ENCODE measurements around the gene ANK2. TPM values are rescaled to one million over a fixed set of nuclear protein-coding genes. Genes with fewer than 3 reads are reported as not detected.

The ANK2 gene
- total and polyA plus RNA-seq, 2 of the 13 experiments (the other 11 are each of a cell fraction or from before 2014, with no cell fraction given) = 2.7 to 15.1 TPM

- no peak for TF ChIP-seq ZNF275 (CRISPR knock-in tag; IDR thresholded peaks at IDR 0.05; ENCODE audit: borderline replicate concordance)
- no peak for TF ChIP-seq TOPORS (CRISPR knock-in tag; IDR thresholded peaks at IDR 0.05)
- no peak for TF ChIP-seq SNAPC2 (CRISPR knock-in tag; IDR thresholded peaks at IDR 0.05)
- TF ChIP-seq, protein P1, sequence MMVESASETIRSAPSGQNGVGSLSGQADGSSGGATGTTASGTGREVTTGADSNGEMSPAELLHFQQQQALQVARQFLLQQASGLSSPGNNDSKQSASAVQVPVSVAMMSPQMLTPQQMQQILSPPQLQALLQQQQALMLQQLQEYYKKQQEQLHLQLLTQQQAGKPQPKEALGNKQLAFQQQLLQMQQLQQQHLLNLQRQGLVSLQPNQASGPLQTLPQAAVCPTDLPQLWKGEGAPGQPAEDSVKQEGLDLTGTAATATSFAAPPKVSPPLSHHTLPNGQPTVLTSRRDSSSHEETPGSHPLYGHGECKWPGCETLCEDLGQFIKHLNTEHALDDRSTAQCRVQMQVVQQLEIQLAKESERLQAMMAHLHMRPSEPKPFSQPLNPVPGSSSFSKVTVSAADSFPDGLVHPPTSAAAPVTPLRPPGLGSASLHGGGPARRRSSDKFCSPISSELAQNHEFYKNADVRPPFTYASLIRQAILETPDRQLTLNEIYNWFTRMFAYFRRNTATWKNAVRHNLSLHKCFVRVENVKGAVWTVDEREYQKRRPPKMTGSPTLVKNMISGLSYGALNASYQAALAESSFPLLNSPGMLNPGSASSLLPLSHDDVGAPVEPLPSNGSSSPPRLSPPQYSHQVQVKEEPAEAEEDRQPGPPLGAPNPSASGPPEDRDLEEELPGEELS (CRISPR knock-in tag; IDR thresholded peaks at IDR 0.05) = no peak
- TF ChIP-seq HOXA3 (CRISPR knock-in tag; IDR thresholded peaks at IDR 0.05) = no peak
- no peak for TF ChIP-seq ZSCAN22 (CRISPR knock-in tag; IDR thresholded peaks at IDR 0.05)
- TF ChIP-seq ZBTB1 (CRISPR knock-in tag; IDR thresholded peaks at IDR 0.05; ENCODE audit: borderline replicate concordance) = no peak
- TF ChIP-seq, protein P2, sequence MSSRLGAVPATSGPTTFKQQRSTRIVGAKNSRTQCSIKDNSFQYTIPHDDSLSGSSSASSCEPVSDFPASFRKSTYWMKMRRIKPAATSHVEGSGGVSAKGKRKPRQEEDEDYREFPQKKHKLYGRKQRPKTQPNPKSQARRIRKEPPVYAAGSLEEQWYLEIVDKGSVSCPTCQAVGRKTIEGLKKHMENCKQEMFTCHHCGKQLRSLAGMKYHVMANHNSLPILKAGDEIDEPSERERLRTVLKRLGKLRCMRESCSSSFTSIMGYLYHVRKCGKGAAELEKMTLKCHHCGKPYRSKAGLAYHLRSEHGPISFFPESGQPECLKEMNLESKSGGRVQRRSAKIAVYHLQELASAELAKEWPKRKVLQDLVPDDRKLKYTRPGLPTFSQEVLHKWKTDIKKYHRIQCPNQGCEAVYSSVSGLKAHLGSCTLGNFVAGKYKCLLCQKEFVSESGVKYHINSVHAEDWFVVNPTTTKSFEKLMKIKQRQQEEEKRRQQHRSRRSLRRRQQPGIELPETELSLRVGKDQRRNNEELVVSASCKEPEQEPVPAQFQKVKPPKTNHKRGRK (CRISPR knock-in tag; IDR thresholded peaks at IDR 0.05) = no peak
- TF ChIP-seq KDM5A (IDR thresholded peaks at IDR 0.05; ENCODE audit: borderline replicate concordance, low read length) = no peak
- TF ChIP-seq MED1 (CRISPR knock-in tag; IDR thresholded peaks at IDR 0.05) = no peak
- TF ChIP-seq PPARG (CRISPR knock-in tag; conservative IDR thresholded peaks at IDR 0.05) = no peak
- TF ChIP-seq TERF1 (CRISPR knock-in tag; IDR thresholded peaks at IDR 0.05) = no peak
- no peak for TF ChIP-seq ZNF720 (CRISPR knock-in tag; IDR thresholded peaks at IDR 0.05)
- TF ChIP-seq MAFK (conservative IDR thresholded peaks at IDR 0.05 in 1 of 2, IDR thresholded peaks at IDR 0.05 in 1 of 2; ENCODE audit: low read length in 2 of 2) = no peak
Measured at GRCh38 chr4:113053883-113054282, 4.4 kb downstream of the ANK2 start (continued).
